GM23338 (cell line): ENCODE measurements around the gene CD4. TPM values are rescaled to one million over a fixed set of nuclear protein-coding genes. Genes with fewer than 3 reads are reported as not detected.

Source experiments
- ATAC-seq: fragments of 200-7000 bp; cut with Tn5 transposase; 3 replicates; pipeline ENCODE4 v1.9.1; 2020
- DNase-seq: peaks from one replicate; pipeline ENCODE4 v3.0.0-alpha.2; 2015; ENCODE audit warnings: low spot score
- H2AFZ ChIP-seq: fragments of 200-600 bp; sonication (generic); 2 replicates; pipeline ENCODE4 v1.8.0; 2016; ENCODE audit warnings: antibody characterized with exemption, mild to moderate bottlenecking, moderate library complexity
- H3F3A ChIP-seq: fragments of 200-600 bp; sonication (generic); replicated peaks from 2 replicates; pipeline ENCODE4 v1.8.0; 2017; ENCODE audit warnings: antibody characterized with exemption, mixed run types, low read depth
- H3K27ac ChIP-seq: fragments of 200-600 bp; sonication (generic); 2 replicates; pipeline ENCODE4 v1.6.1; 2016; ENCODE audit warnings: low read depth
- H3K27me3 ChIP-seq: fragments of 200-600 bp; sonication (generic); 2 replicates; pipeline ENCODE4 v1.8.0; 2016; ENCODE audit warnings: mild to moderate bottlenecking, mixed run types, moderate library complexity; ENCODE audit not compliant: insufficient read depth
- H3K36me3 ChIP-seq: fragments of 200-600 bp; sonication (generic); 2 replicates; pipeline ENCODE4 v1.8.0; 2016; ENCODE audit warnings: mild to moderate bottlenecking; ENCODE audit not compliant: insufficient read depth
- H3K4me1 ChIP-seq: fragments of 200-600 bp; sonication (generic); 2 replicates; pipeline ENCODE4 v1.8.0; 2016; ENCODE audit warnings: mild to moderate bottlenecking, moderate library complexity; ENCODE audit not compliant: insufficient read depth
- H3K4me2 ChIP-seq: fragments of 200-600 bp; sonication (generic); 2 replicates; pipeline ENCODE4 v1.7.1; 2017; ENCODE audit warnings: mixed run types
- H3K4me3 ChIP-seq: fragments of 200-600 bp; sonication (generic); 2 replicates; pipeline ENCODE4 v1.6.1; 2016; ENCODE audit warnings: mixed run types
- H3K79me2 ChIP-seq: fragments of 200-600 bp; sonication (generic); replicated peaks from 2 replicates; pipeline ENCODE4 v1.8.0; 2017; ENCODE audit warnings: mild to moderate bottlenecking; ENCODE audit not compliant: insufficient read depth
- H3K9me2 ChIP-seq: fragments of 200-600 bp; sonication (generic); 2 replicates; pipeline ENCODE4 v1.8.0; 2017; ENCODE audit not compliant: insufficient read depth
- H4K20me1 ChIP-seq: fragments of 200-600 bp; sonication (generic); replicated peaks from 2 replicates; pipeline ENCODE4 v1.8.0; 2017; ENCODE audit warnings: mild to moderate bottlenecking; ENCODE audit not compliant: insufficient read depth
- H3K27ac Mint-ChIP-seq: 2 replicates; pipeline ENCODE4 v1.8.0; 2020; ENCODE audit warnings: inconsistent platforms, mild to moderate bottlenecking, moderate library complexity, mixed read lengths
- H3K27me3 Mint-ChIP-seq: 3 replicates; pipeline ENCODE4 v1.8.0; 2022; ENCODE audit warnings: low read depth, mild to moderate bottlenecking, moderate library complexity, mixed read lengths, inconsistent platforms; ENCODE audit not compliant: insufficient read depth, poor library complexity
- H3K36me3 Mint-ChIP-seq: 3 replicates; pipeline ENCODE4 v1.8.0; 2021; ENCODE audit warnings: low read depth, mild to moderate bottlenecking, inconsistent platforms, moderate library complexity, mixed read lengths
- H3K4me1 Mint-ChIP-seq: 3 replicates; pipeline ENCODE4 v1.8.0; 2020; ENCODE audit warnings: mild to moderate bottlenecking, inconsistent platforms, mixed read lengths
- H3K4me3 Mint-ChIP-seq: 3 replicates; pipeline ENCODE4 v1.8.0; 2021; ENCODE audit warnings: moderate library complexity, mild to moderate bottlenecking, inconsistent platforms, mixed read lengths
- H3K9me3 Mint-ChIP-seq: 3 replicates; pipeline ENCODE4 v1.8.0; 2020; ENCODE audit warnings: moderate library complexity, mild to moderate bottlenecking, inconsistent platforms, mixed read lengths
- EZH2 ChIP-seq: fragments of 200-600 bp; sonication (generic); IDR thresholded peaks from one replicate; pipeline ENCODE4 v1.8.0; 2017; ENCODE audit warnings: antibody characterized with exemption, mild to moderate bottlenecking, low read depth; ENCODE audit not compliant: unreplicated experiment
- EZH2phosphoT487 ChIP-seq: fragments of 200-600 bp; sonication (generic); IDR thresholded peaks from one replicate; pipeline ENCODE4 v1.8.1; 2018; ENCODE audit warnings: antibody characterized with exemption; ENCODE audit not compliant: unreplicated experiment
- STAT1 ChIP-seq: IDR thresholded peaks from one replicate; pipeline ENCODE4 v1.6.1; 2016; ENCODE audit warnings: antibody characterized with exemption; ENCODE audit not compliant: unreplicated experiment
- ZNF114 ChIP-seq: fragments of 250-450 bp; sonication (Bioruptor Pico); IDR thresholded peaks from 2 replicates; pipeline ENCODE4 v1.5.0; 2020; ENCODE audit warnings: mild to moderate bottlenecking, moderate library complexity
- ZNF462 ChIP-seq: fragments of 250-450 bp; sonication (Bioruptor Pico); IDR thresholded peaks from 2 replicates; pipeline ENCODE4 v1.5.0; 2020; ENCODE audit warnings: mild to moderate bottlenecking, moderate library complexity
- polyA plus RNA-seq: library from polyadenylated mRNA; unstranded; fragments of >200 nt; fragmentation: Nextera tagmentation; extraction: Ambion mirVana; gene quantifications from 2 replicates; pipeline ENCODE4 v1.2.1, GENCODE V29; 2016
- total RNA-seq: library from RNA; depleted of rRNA; stranded (reverse); fragments of >200 nt; shearing (Covaris generic); gene quantifications from 2 replicates; pipeline ENCODE4 v1.2.3, GENCODE V29; 2014
- TF ChIP-seq, protein P1 (sequence below): IDR thresholded peaks from 2 replicates; pipeline ENCODE4 v1.6.1; 2016; ENCODE audit warnings: antibody characterized with exemption
- TF ChIP-seq, protein P2 (sequence below), 2 experiments: fragments of 200-600 bp in 1 of 2; sonication (generic) in 1 of 2; conservative IDR thresholded peaks; 2 replicates each; pipeline versions ENCODE4 v1.5.1 to v1.6.1; 2016 to 2017; ENCODE audit warnings: antibody characterized with exemption in 2 of 2, low read depth in 2 of 2, mild to moderate bottlenecking in 2 of 2, moderate library complexity in 1 of 2
- TF ChIP-seq, protein P3 (sequence below): IDR thresholded peaks from one replicate; pipeline ENCODE4 v1.6.1; 2018; ENCODE audit warnings: antibody characterized with exemption; ENCODE audit not compliant: unreplicated experiment

Gene CD4
- total and polyA plus RNA-seq, 2 experiments from 2014 or later = 1.5 to 2.0 TPM

- TF ChIP-seq STAT1 (no peak), EZH2 (no peak)
- TF ChIP-seq, protein P1, sequence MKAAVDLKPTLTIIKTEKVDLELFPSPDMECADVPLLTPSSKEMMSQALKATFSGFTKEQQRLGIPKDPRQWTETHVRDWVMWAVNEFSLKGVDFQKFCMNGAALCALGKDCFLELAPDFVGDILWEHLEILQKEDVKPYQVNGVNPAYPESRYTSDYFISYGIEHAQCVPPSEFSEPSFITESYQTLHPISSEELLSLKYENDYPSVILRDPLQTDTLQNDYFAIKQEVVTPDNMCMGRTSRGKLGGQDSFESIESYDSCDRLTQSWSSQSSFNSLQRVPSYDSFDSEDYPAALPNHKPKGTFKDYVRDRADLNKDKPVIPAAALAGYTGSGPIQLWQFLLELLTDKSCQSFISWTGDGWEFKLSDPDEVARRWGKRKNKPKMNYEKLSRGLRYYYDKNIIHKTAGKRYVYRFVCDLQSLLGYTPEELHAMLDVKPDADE = no peak
These were observed 37.0 kb upstream of the CD4 start (continued) for GRCh38 chr12:6752167-6752920.

DNA sequence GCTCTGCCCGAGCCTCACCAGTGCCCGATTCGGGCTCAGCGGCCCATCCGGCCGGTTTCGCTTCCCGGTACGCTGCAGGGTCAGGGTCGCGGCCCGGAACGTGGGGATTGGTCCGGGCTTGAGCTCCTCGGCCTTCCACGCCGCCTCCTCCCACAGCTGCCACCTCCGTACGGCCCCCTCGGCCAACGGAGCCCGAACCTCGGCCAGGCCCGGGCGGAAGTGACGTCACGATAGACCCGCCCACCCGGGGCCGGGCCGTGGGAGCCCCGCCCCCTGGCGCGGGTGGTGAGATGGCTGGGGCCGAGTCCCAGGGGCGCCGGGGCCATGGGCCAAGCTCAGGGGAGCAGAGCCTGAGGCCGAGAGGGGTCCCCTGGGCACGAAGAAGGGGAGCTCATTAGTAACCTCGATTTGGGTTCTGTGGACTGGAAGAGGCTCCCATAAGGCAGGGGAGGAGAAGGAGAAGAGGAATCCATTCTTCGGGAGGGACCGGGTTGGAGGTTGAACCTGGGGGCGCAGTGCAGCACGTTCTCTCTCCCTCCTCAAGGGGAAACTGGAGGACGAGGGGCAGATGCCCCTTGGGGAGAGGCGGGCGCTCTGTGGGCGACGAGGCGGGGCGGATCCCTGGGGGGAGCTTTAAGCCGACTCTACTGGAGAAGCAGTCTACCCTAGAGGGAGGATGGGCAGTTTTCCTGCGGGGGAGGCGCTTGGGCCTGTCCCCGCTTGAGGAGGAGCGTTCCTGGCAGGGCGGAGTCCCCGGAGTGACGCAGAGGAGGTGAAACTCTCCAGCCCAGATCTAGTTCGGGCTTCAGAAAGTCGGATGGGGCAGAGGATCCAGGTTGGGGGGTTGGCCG is 36.2 kb upstream of the CD4 start, which contains the start of gene MLF2:
MLF2 (minus strand) TSS at position 221 of the 851 bp plus-strand sequence. CDS start 807 bp downstream, outside the sequence.
- Mint-ChIP-seq H3K9me3 (no peaks in the 10 kb centered on the region), H3K27ac (peak within 1 kb of the TSS; percentile 98), H3K27me3 (peaks cover 21% of the 10 kb centered on the region)
- TF ChIP-seq EZH2 (no peak), ZNF114 (CRISPR knock-in tag) (0 out of 2 replicates have a peak, but pooled peaks have one; percentile 37), EZH2phosphoT487 (no peak), ZNF462 (CRISPR knock-in tag) (no peak)
- TF ChIP-seq, protein P2, sequence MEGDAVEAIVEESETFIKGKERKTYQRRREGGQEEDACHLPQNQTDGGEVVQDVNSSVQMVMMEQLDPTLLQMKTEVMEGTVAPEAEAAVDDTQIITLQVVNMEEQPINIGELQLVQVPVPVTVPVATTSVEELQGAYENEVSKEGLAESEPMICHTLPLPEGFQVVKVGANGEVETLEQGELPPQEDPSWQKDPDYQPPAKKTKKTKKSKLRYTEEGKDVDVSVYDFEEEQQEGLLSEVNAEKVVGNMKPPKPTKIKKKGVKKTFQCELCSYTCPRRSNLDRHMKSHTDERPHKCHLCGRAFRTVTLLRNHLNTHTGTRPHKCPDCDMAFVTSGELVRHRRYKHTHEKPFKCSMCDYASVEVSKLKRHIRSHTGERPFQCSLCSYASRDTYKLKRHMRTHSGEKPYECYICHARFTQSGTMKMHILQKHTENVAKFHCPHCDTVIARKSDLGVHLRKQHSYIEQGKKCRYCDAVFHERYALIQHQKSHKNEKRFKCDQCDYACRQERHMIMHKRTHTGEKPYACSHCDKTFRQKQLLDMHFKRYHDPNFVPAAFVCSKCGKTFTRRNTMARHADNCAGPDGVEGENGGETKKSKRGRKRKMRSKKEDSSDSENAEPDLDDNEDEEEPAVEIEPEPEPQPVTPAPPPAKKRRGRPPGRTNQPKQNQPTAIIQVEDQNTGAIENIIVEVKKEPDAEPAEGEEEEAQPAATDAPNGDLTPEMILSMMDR (conservative IDR thresholded peaks at IDR 0.05; ENCODE audit: low read depth in 2 of 2) = peak in 1 of 2 experiments; percentile 92; a peak in 2 of 4 replicates
- TF ChIP-seq, protein P3, sequence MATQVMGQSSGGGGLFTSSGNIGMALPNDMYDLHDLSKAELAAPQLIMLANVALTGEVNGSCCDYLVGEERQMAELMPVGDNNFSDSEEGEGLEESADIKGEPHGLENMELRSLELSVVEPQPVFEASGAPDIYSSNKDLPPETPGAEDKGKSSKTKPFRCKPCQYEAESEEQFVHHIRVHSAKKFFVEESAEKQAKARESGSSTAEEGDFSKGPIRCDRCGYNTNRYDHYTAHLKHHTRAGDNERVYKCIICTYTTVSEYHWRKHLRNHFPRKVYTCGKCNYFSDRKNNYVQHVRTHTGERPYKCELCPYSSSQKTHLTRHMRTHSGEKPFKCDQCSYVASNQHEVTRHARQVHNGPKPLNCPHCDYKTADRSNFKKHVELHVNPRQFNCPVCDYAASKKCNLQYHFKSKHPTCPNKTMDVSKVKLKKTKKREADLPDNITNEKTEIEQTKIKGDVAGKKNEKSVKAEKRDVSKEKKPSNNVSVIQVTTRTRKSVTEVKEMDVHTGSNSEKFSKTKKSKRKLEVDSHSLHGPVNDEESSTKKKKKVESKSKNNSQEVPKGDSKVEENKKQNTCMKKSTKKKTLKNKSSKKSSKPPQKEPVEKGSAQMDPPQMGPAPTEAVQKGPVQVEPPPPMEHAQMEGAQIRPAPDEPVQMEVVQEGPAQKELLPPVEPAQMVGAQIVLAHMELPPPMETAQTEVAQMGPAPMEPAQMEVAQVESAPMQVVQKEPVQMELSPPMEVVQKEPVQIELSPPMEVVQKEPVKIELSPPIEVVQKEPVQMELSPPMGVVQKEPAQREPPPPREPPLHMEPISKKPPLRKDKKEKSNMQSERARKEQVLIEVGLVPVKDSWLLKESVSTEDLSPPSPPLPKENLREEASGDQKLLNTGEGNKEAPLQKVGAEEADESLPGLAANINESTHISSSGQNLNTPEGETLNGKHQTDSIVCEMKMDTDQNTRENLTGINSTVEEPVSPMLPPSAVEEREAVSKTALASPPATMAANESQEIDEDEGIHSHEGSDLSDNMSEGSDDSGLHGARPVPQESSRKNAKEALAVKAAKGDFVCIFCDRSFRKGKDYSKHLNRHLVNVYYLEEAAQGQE = no peak

More for the DNA sequence above, 36.2 kb upstream of the CD4 start, which contains the start of gene MLF2:
- peak within 1 kb of the TSS; percentile 97 for H2AFZ ChIP-seq
- peak within 1 kb of the TSS; percentile 98 for H3K4me2 ChIP-seq
- H3K79me2 ChIP-seq = peaks cover 24% of the 10 kb centered on the region
- H3K36me3 ChIP-seq = peaks cover 35% of the 10 kb centered on the region
- no peaks in the 10 kb centered on the region for H3K27me3 ChIP-seq
- Mint-ChIP-seq H3K4me1 (peaks cover 23% of the 10 kb centered on the region), H3K36me3 (peaks cover 40% of the 10 kb centered on the region), H3K4me3 (peak within 1 kb of the TSS; percentile 91)
- H3K4me3 ChIP-seq = peak within 1 kb of the TSS; percentile 97
- no peaks in the 10 kb centered on the region for H3K9me2 ChIP-seq
- peaks cover 15% of the 10 kb centered on the region; the same call in 1 of the 2 replicates for H4K20me1 ChIP-seq
- peak within 1 kb of the TSS; percentile 99 for H3K27ac ChIP-seq
- DNase-seq = peak; percentile 85
- peaks cover 17% of the 10 kb centered on the region for H3K4me1 ChIP-seq
- ATAC-seq = peak; percentile 91
- peaks cover 5% of the 10 kb centered on the region; the same call in 1 of the 2 replicates for H3F3A ChIP-seq
